GM19099 (cell line): ENCODE data around the gene AKAP11.

Experiments used
- POLR2A ChIP-seq: IDR thresholded peaks from 3 replicates; pipeline ENCODE4 v1.6.1; 2011; ENCODE audit warnings: low read depth; ENCODE audit not compliant: insufficient read length; ENCODE audit errors: extremely low read depth

Gene AKAP11

DNA sequence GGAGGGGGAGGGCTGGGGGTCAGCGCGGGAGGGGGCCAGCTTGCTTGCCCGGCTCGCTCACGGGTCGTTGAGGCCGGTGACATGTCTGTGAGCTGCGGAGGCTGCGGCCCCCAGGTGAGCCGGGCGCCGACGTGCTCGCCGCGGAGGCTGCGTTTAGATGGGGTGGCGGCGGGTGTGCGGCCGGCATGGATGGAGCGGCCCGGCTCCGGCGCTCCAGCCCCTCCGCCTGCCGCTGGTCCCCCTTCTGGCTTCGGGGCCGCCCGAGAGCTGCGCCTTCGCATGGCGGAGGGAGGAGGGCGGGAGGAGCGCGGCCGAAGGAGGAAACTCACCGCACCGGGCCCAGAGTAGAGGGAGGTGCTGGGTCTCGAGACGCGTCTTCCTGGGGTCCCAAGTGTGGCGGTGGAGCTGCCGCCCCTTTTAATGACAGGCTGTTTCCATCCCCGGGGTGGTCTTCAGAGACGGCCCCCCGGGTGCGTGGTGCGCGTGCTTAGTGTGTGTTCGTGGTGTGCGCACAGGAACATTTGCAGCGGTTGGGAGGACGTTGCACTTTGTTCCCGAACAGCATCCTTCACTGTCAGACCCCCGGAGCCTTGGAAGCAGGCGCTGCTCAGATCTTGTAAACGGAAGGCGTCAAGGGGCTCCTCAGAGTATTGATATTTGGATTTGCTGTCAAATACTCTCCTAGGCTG, at the start of gene AKAP11:
AKAP11 (plus strand) TSS at position 38 of the 689 bp plus-strand sequence. CDS start 14,197 bp downstream, outside the sequence.
- peak; percentile 57 for TF ChIP-seq POLR2A

- no peak for TF ChIP-seq POLR2A
Measured at GRCh38 chr13:42223681-42224080, 48.3 kb upstream of the AKAP11 start.

- TF ChIP-seq POLR2A = no peak
Measured at GRCh38 chr13:42225051-42225450, 46.9 kb upstream of the AKAP11 start.

DNA sequence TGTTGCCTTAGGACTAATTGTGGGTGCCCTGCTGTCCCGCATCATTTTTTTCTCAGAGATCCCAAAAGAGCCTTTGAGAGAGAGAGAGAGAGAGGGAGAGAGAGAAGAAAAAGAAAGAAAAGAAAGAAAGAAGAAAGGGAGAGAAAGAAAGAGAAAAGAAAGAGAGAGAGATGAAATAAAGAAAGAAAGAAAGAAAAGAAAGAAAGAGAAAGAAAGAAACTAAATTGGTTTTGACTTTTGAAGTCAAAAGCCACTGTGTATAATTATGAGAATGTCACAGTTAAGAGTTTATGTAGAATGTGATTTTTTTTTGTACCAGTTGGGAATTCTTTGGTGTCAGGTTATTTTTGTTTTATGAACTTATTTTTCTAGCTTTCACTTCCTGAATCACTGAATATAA, 43.4 kb upstream of the AKAP11 start:
- no peak for TF ChIP-seq POLR2A

DNA sequence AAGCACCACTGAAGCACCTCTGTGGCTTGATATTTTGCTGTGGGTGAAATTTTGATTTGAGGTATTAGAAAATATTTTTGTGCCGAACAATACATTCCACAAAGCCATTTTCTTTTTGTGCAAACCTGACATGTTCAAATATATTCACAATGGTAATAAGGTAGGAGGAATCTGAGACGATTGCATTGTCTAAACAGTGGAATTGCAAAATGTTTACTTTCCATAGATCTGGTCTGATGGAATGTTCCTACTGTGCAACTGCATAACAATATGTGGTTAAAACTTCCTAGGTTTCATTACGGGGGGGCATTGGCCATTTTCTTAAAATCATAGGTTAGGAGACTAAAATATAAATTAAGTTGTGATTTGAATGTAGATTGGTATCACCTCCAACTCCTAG, 42.7 kb upstream of the AKAP11 start:
- no peak for TF ChIP-seq POLR2A

- no peak for TF ChIP-seq POLR2A
Measured at GRCh38 chr13:42232671-42233070, 39.3 kb upstream of the AKAP11 start.

DNA sequence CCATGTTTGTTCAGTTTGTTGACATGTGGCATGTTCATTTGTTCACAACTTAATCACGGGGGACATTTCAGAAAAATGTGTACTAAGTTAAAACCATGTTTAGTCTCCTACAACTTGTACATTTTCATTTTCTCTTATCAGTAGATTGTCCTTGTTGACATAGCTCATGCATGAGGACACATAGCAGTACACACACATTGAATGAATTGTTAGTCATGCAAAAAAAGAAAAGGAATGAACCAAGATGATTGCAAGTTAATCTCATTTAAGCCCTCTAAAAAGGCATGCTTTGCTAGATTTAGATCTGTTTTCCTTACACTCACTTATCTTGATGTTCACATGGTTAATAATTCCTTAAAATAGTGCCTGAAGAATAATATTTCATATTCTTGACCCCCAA, 38.2 kb upstream of the AKAP11 start:
- no peak for TF ChIP-seq POLR2A

GRCh38 chr13:42239161-42239560, 32.8 kb upstream of the AKAP11 start:
- TF ChIP-seq POLR2A = no peak

GRCh38 chr13:42239644-42240043, 32.3 kb upstream of the AKAP11 start:
- TF ChIP-seq POLR2A = no peak

GRCh38 chr13:42246541-42246940, 25.4 kb upstream of the AKAP11 start:
- no peak for TF ChIP-seq POLR2A

DNA sequence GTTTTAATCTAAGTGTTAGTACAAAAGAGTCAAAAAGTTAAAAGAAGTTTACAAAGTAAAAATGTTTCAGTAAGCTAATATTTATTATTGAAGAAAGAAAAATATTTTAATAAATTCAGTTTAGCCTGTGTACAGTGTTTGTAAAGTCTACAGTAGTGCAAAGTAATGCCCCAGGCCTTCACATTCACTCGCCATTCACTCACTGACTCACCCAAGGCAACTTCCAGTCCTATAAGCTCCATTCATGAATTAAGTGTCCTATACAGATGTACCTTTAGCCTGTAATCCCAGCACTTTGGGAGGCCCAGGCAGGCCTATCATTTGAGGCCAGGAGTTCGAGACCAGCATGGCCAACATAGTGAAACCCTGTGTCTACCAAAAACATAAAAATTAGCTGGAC, 24.1 kb upstream of the AKAP11 start:
- no peak for TF ChIP-seq POLR2A

DNA sequence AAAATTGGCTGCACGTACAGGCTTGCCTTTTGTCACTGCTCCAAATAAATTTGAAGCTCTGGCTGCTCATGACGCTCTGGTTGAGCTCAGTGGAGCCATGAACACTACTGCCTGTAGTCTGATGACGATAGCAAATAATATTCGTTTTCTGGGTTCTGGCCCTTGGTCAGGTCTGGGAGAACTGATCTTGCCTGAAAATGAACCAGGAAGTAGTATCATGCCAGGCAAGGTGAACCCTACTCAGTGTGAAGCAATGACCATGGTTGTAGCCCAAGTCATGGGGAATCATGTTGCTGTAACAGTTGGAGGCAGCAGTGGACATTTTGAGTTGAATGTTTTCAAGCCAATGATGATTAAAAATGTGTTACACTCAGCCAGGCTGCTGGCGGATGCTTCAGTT, 16.1 kb upstream of the AKAP11 start:
- TF ChIP-seq POLR2A = no peak

- TF ChIP-seq POLR2A = no peak
Measured at GRCh38 chr13:42258747-42259146, 13.2 kb upstream of the AKAP11 start.

DNA sequence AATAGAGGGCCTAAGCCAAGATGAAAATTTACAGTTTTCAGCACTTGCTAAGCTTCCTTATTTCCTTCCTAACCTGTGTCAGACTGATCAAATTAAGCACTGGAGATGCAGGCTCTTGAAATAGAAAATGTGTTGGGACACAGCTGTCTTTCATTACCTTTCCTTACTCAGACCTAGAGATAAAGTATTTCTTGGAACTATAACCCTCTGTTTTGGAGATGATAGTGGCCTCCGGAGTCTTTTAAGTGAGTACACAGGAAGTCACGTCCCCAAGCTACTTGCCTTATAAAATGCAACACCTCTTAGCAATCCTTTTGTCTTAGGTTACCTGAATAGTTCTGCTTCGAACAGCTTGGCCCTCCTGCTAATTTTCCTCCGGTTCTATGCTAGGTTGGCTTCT, 12.4 kb upstream of the AKAP11 start:
- TF ChIP-seq POLR2A = no peak

DNA sequence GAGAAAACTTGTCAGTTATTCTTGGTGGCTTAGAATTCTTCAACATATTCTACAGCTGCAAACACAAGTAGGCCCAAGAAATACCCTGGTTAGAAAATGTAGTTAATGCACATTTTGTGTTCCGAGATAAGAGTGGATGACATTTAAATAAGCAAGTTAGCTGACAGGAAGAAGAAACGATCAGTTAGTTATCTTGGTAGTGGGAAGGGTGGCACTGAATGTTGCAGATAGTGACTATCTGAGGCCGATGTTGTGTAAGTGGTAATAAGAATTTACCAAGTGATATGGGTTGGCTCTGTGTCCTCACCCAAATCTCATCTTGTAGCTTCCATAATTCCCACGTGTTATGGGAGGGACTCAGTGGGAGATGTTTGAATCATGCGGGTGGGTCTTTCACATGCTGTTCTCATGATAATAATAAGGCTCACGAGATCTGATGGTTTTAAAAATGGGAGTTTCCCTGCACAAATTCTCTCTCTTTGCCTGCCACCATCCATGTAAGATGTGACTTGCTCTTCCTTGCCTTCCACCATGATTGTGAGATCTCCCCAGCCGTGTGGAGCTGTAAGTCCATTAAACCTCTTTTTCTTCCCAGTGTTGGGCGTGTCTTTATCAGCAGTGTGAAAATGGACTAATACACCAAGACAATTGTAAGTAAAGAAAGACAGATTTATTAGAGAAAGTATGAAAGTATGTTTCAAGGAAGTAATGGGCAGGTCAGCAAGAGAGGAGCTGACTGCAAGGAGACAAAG, 10.9 kb upstream of the AKAP11 start:
- TF ChIP-seq POLR2A = no peak

GRCh38 chr13:42266473-42266872, 5.5 kb upstream of the AKAP11 start:
- TF ChIP-seq POLR2A = no peak
